MCF 10A (cell line): ENCODE measurements around the gene ZBTB7A. TPM values are rescaled to one million over a fixed set of nuclear protein-coding genes. Genes with fewer than 3 reads are reported as not detected.

ENCODE experiments used
- BruUV-seq: library from RNA; stranded (reverse); fragments of 400-500 nt; replicated peaks from 2 replicates; lab custom pipeline; 2021; lab: Mats Ljungman, UMichigan
- CTCF ChIA-PET: fragments of 300-600 bp; sonication (Branson Sonifier 250); formaldehyde crosslinking; extraction: SDS; loops from one replicate; lab custom pipeline; 2021; ENCODE audit warnings: antibody characterized with exemption, inconsistent platforms; lab: Yijun Ruan, JAX
- POLR2A ChIA-PET: fragments of 300-600, 350-650 bp; sonication (Branson Sonifier 250); formaldehyde crosslinking; extraction: SDS; loops from one replicate; lab custom pipeline; 2020; ENCODE audit warnings: antibody characterized with exemption, inconsistent platforms; lab: Yijun Ruan, JAX
- DNase-seq: peaks from one replicate; pipeline ENCODE4 v3.0.0-alpha.2; 2018; ENCODE audit not compliant: unreplicated experiment
- H3K27ac Mint-ChIP-seq: one replicate; pipeline ENCODE4 v1.8.0; 2022; ENCODE audit warnings: mild to moderate bottlenecking, low read depth, mixed read lengths; ENCODE audit not compliant: unreplicated experiment
- H3K27me3 Mint-ChIP-seq: one replicate; pipeline ENCODE4 v1.8.0; 2022; ENCODE audit warnings: mixed read lengths; ENCODE audit not compliant: insufficient read depth, unreplicated experiment
- H3K36me3 Mint-ChIP-seq: one replicate; pipeline ENCODE4 v1.8.0; 2022; ENCODE audit warnings: mild to moderate bottlenecking, moderate library complexity, mixed read lengths; ENCODE audit not compliant: insufficient read depth, unreplicated experiment
- H3K4me1 Mint-ChIP-seq: one replicate; pipeline ENCODE4 v1.8.0; 2022; ENCODE audit warnings: mixed read lengths; ENCODE audit not compliant: insufficient read depth, unreplicated experiment
- H3K4me3 Mint-ChIP-seq: one replicate; pipeline ENCODE4 v1.8.0; 2022; ENCODE audit warnings: mild to moderate bottlenecking, moderate library complexity, mixed read lengths; ENCODE audit not compliant: unreplicated experiment
- H3K9me3 Mint-ChIP-seq: one replicate; pipeline ENCODE4 v1.8.0; 2022; ENCODE audit warnings: mixed read lengths; ENCODE audit not compliant: unreplicated experiment
- CTCF ChIP-seq: fragments of 200-600 bp; IDR thresholded peaks from one replicate; pipeline ENCODE4 v1.8.0; 2022; ENCODE audit warnings: antibody characterized with exemption, mild to moderate bottlenecking; ENCODE audit not compliant: unreplicated experiment
- intact Hi-C: fragments of 100-400 bp; cut with micrococcal nuclease; formaldehyde crosslinking; loops from 2 replicates; pipeline ENCODE4 v1.14.1; 2022
- total RNA-seq: library from RNA; stranded (reverse); gene quantifications from 2 replicates; pipeline ENCODE4 v1.2.3, GENCODE V29; 2022

The ZBTB7A gene
- total RNA-seq, 1 experiment from 2014 or later, result 35.1 TPM

GRCh38 chr19:4045597-4046361 lies 20.9 kb downstream of the ZBTB7A start:
- H3K27me3 Mint-ChIP-seq, result no peaks in the 10 kb centered on the region
- BruUV-seq, result no TSS peak
- no peak overlapping the region for H3K4me3 Mint-ChIP-seq
- TF ChIP-seq CTCF, result no peak
- no peaks in the 10 kb centered on the region for H3K9me3 Mint-ChIP-seq
- H3K27ac Mint-ChIP-seq, result no peak overlapping the region
- DNase-seq, result no peak
- H3K4me1 Mint-ChIP-seq, result peaks cover 6% of the 10 kb centered on the region
- H3K36me3 Mint-ChIP-seq, result peaks cover 78% of the 10 kb centered on the region
- POLR2A ChIA-PET, result no interaction called here
- intact Hi-C loops, result no loop called here
- CTCF ChIA-PET, result no interaction called here

- H3K36me3 Mint-ChIP-seq, result peaks cover 78% of the 10 kb centered on the region
- ChIA-PET CTCF (no interaction called here), POLR2A (no interaction called here)
- peaks cover 6% of the 10 kb centered on the region for H3K4me1 Mint-ChIP-seq
- no peak for TF ChIP-seq CTCF
- BruUV-seq, result no TSS peak
- intact Hi-C loops, result no loop called here
- no peak for DNase-seq
- no peak overlapping the region for H3K27ac Mint-ChIP-seq
- H3K4me3 Mint-ChIP-seq, result no peak overlapping the region
- H3K9me3 Mint-ChIP-seq, result no peaks in the 10 kb centered on the region
- no peaks in the 10 kb centered on the region for H3K27me3 Mint-ChIP-seq
Measured at GRCh38 chr19:4044990-4045465, 21.7 kb downstream of the ZBTB7A start.

- no peak for DNase-seq
- Mint-ChIP-seq H3K9me3 (no peaks in the 10 kb centered on the region), H3K4me1 (no peaks in the 10 kb centered on the region), H3K27ac (no peak overlapping the region), H3K27me3 (no peaks in the 10 kb centered on the region), H3K36me3 (peaks cover 78% of the 10 kb centered on the region), H3K4me3 (no peak overlapping the region)
- intact Hi-C loops, result no loop called here
- no peak for TF ChIP-seq CTCF
- CTCF ChIA-PET, result no interaction called here
- POLR2A ChIA-PET, result no interaction called here
- BruUV-seq, result no TSS peak
Measured at GRCh38 chr19:4043966-4044715, 22.6 kb downstream of the ZBTB7A start.

GRCh38 chr19:4043401-4043800 lies 23.3 kb downstream of the ZBTB7A start:
- H3K27ac Mint-ChIP-seq, result no peak overlapping the region
- H3K9me3 Mint-ChIP-seq, result no peaks in the 10 kb centered on the region
- ChIA-PET POLR2A (no interaction called here), CTCF (interaction anchor here (0.6 kb wide), 1 partner anchor 9 kb away, joined by 3 read pairs; no protein-coding TSS in a partner anchor)
- no peaks in the 10 kb centered on the region for H3K27me3 Mint-ChIP-seq
- BruUV-seq, result no TSS peak
- H3K36me3 Mint-ChIP-seq, result peaks cover 78% of the 10 kb centered on the region
- TF ChIP-seq CTCF, result no peak
- intact Hi-C loops, result no loop called here
- no peak for DNase-seq
- H3K4me1 Mint-ChIP-seq, result no peaks in the 10 kb centered on the region
- H3K4me3 Mint-ChIP-seq, result no peak overlapping the region
